Measurements from ENCODE around the gene CDH4. TPM values are rescaled to one million over a fixed set of nuclear protein-coding genes. Genes with fewer than 3 reads are reported as not detected.

Gene CDH4
- total and polyA plus RNA-seq, 3 experiments from 2014 or later = 0.22 TPM; not detected in 2

DNA sequence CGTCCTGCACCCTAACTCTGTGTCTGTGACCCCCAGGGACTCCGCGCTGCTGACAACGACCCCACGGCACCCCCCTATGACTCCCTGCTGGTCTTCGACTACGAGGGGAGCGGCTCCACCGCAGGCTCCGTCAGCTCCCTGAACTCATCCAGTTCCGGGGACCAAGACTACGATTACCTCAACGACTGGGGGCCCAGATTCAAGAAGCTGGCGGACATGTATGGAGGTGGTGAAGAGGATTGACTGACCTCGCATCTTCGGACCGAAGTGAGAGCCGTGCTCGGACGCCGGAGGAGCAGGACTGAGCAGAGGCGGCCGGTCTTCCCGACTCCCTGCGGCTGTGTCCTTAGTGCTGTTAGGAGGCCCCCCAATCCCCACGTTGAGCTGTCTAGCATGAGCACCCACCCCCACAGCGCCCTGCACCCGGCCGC lies 684.7 kb downstream of the CDH4 start:
- Mint-ChIP-seq H3K27me3 (peaks cover 2 to 13% of the 10 kb centered on the region in 2 donors), H3K9me3 (no peaks in the 10 kb centered on the region), H3K27ac (no peak overlapping the region), H3K4me3 (no peak overlapping the region), H3K36me3 (no peaks in the 10 kb centered on the region), H3K4me1 (no peaks in the 10 kb centered on the region)
- no peak overlapping the region for H3K27ac ChIP-seq (ENCODE audit: low read depth, low read length)
- H3K9me3 ChIP-seq (ENCODE audit: low read length) = no peaks in the 10 kb centered on the region
- POLR2A ChIA-PET = no interaction called here
- H3K27me3 ChIP-seq (ENCODE audit: insufficient read depth, low read length, poor library complexity, severe bottlenecking) = no peaks in the 10 kb centered on the region
- H3K4me1 ChIP-seq (ENCODE audit: insufficient read depth, low read length) = no peaks in the 10 kb centered on the region
- H3K4me3 ChIP-seq (ENCODE audit: low read length) = no peak overlapping the region
- no peaks in the 10 kb centered on the region for H3K36me3 ChIP-seq (ENCODE audit: insufficient read depth, low read length)
- no peak for DNase-seq
- CTCF ChIA-PET = no interaction called here

GRCh38 chr20:61937146-61937962 lies 685.3 kb downstream of the CDH4 start:
- no peaks in the 10 kb centered on the region for H3K4me1 ChIP-seq (ENCODE audit: insufficient read depth, low read length)
- no peaks in the 10 kb centered on the region for H3K27me3 ChIP-seq (ENCODE audit: insufficient read depth, low read length, poor library complexity, severe bottlenecking)
- no peak for DNase-seq
- H3K9me3 ChIP-seq (ENCODE audit: low read length) = no peaks in the 10 kb centered on the region
- no peak overlapping the region for H3K27ac Mint-ChIP-seq
- ChIA-PET POLR2A (no interaction called here), CTCF (no interaction called here)
- H3K4me3 ChIP-seq (ENCODE audit: low read length) = no peak overlapping the region
- no peaks in the 10 kb centered on the region for H3K36me3 Mint-ChIP-seq
- no peaks in the 10 kb centered on the region for H3K9me3 Mint-ChIP-seq
- H3K4me3 Mint-ChIP-seq = no peak overlapping the region
- no peaks in the 10 kb centered on the region for H3K36me3 ChIP-seq (ENCODE audit: insufficient read depth, low read length)
- no peaks in the 10 kb centered on the region for H3K4me1 Mint-ChIP-seq
- no peak overlapping the region for H3K27ac ChIP-seq (ENCODE audit: low read depth, low read length)
- H3K27me3 Mint-ChIP-seq = peaks cover 0 to 12% of the 10 kb centered on the region in 2 donors

GRCh38 chr20:61937963-61938838 lies 686.1 kb downstream of the CDH4 start:
- Histone ChIP-seq H3K27me3 (ENCODE audit: insufficient read depth, low read length, poor library complexity, severe bottlenecking) (no peaks in the 10 kb centered on the region), H3K27ac (ENCODE audit: low read depth, low read length) (no peak overlapping the region), H3K4me3 (ENCODE audit: low read length) (no peak overlapping the region), H3K4me1 (ENCODE audit: insufficient read depth, low read length) (no peaks in the 10 kb centered on the region), H3K36me3 (ENCODE audit: insufficient read depth, low read length) (no peaks in the 10 kb centered on the region), H3K9me3 (ENCODE audit: low read length) (no peaks in the 10 kb centered on the region)
- Mint-ChIP-seq H3K27ac (no peak overlapping the region), H3K4me1 (no peaks in the 10 kb centered on the region), H3K9me3 (no peaks in the 10 kb centered on the region), H3K27me3 (peaks cover 0 to 7% of the 10 kb centered on the region in 2 donors), H3K4me3 (no peak overlapping the region), H3K36me3 (no peaks in the 10 kb centered on the region)
- DNase-seq = no peak
- ChIA-PET POLR2A (no interaction called here), CTCF (no interaction called here)

GRCh38 chr20:61938839-61939690 lies 687.0 kb downstream of the CDH4 start:
- no peaks in the 10 kb centered on the region for H3K9me3 Mint-ChIP-seq
- H3K27ac Mint-ChIP-seq = no peak overlapping the region
- DNase-seq = no peak
- no peaks in the 10 kb centered on the region for H3K4me1 Mint-ChIP-seq
- Histone ChIP-seq H3K4me1 (ENCODE audit: insufficient read depth, low read length) (no peaks in the 10 kb centered on the region), H3K9me3 (ENCODE audit: low read length) (no peaks in the 10 kb centered on the region), H3K36me3 (ENCODE audit: insufficient read depth, low read length) (no peaks in the 10 kb centered on the region), H3K27me3 (ENCODE audit: insufficient read depth, low read length, poor library complexity, severe bottlenecking) (no peaks in the 10 kb centered on the region), H3K27ac (ENCODE audit: low read depth, low read length) (no peak overlapping the region), H3K4me3 (ENCODE audit: low read length) (no peak overlapping the region)
- no peak overlapping the region for H3K4me3 Mint-ChIP-seq
- ChIA-PET CTCF (no interaction called here), POLR2A (no interaction called here)
- H3K27me3 Mint-ChIP-seq = peaks cover 0 to 7% of the 10 kb centered on the region in 2 donors
- H3K36me3 Mint-ChIP-seq = no peaks in the 10 kb centered on the region

DNA sequence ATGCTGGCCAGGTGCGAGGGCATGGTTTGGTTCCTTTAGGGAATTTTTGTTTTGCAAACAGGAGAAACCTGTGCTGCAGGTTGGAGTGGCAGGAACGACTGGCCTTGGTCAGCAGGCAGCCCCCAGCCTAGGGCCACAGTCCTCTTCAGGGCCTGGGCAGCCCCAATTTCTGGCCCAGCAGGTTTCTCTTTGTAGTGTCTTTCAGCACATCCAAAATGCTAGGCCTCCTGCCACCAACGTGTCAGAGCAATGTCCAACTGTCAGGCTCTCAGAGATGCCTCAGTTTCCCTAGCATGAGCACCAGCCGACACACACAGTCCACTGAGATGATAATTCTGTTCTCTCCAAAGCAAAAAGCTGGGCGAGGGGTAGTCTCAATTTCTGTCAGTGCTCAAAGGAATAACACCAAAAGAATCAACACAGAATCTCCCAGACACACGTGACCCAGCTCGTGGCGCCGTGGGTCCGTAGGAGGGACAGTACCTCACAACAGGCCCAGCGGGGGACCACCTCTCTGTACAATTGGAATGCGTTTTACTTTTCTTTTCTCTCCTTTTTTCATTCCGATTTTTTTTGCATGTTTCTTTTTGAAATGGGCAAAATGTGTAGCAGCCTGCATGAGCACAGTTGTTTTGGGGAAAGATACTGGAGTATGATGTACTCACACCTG lies 687.8 kb downstream of the CDH4 start:
- CTCF ChIA-PET = no interaction called here
- DNase-seq = no peak
- H3K9me3 Mint-ChIP-seq = no peaks in the 10 kb centered on the region

GRCh38 chr20:61940491-61940890 lies 688.4 kb downstream of the CDH4 start:
- no peaks in the 10 kb centered on the region for H3K36me3 Mint-ChIP-seq
- POLR2A ChIA-PET = no interaction called here

More for the DNA sequence above, 687.8 kb downstream of the CDH4 start:
- no peaks in the 10 kb centered on the region for H3K36me3 Mint-ChIP-seq
- H3K27ac Mint-ChIP-seq = no peak overlapping the region
- Histone ChIP-seq H3K9me3 (ENCODE audit: low read length) (no peaks in the 10 kb centered on the region), H3K27ac (ENCODE audit: low read depth, low read length) (no peak overlapping the region), H3K4me1 (ENCODE audit: insufficient read depth, low read length) (no peaks in the 10 kb centered on the region), H3K4me3 (ENCODE audit: low read length) (no peak overlapping the region), H3K27me3 (ENCODE audit: insufficient read depth, low read length, poor library complexity, severe bottlenecking) (no peaks in the 10 kb centered on the region), H3K36me3 (ENCODE audit: insufficient read depth, low read length) (no peaks in the 10 kb centered on the region)
- H3K4me1 Mint-ChIP-seq = no peaks in the 10 kb centered on the region
- peaks cover 0 to 7% of the 10 kb centered on the region in 2 donors for H3K27me3 Mint-ChIP-seq
- no peak overlapping the region for H3K4me3 Mint-ChIP-seq
- POLR2A ChIA-PET = no interaction called here

DNA sequence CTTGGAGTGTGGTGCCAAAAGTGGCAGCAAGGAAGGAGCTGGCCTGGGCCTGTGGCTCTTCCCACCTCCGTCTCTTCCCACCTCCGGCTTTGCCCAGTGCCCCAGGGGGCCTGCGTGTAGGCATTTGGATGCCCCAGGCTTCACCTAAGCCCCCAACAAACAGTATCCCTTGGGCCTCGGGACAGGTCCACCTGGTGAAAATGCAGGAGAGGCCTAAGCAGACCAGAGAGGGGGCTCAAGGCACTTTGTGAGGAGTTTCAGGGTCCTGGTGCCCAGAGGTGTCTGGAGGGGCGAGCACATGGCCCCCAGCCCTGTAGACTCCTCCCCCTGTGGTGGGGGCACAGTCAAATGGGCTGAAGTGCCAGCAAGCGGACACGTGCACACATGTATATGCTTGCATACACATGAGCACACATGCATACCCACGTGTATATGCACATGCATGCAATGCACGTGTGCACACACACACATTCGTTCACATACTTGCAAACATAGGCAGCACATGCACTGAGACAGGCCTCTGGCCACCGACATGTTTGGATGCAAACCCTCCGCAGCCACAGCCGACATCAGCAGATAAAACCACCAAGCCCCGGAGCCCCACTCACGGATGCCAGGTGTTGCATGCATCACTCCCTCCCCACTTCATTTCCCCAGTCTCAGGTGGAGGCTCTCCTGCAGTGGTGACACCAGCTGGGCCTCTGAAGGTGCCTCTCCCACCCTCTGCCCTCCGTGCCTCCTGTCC lies 689.1 kb downstream of the CDH4 start:
- no peaks in the 10 kb centered on the region for H3K4me1 Mint-ChIP-seq
- Histone ChIP-seq H3K9me3 (ENCODE audit: low read length) (no peaks in the 10 kb centered on the region), H3K27me3 (ENCODE audit: insufficient read depth, low read length, poor library complexity, severe bottlenecking) (no peaks in the 10 kb centered on the region), H3K27ac (ENCODE audit: low read depth, low read length) (no peak overlapping the region), H3K36me3 (ENCODE audit: insufficient read depth, low read length) (no peaks in the 10 kb centered on the region), H3K4me3 (ENCODE audit: low read length) (no peak overlapping the region), H3K4me1 (ENCODE audit: insufficient read depth, low read length) (no peaks in the 10 kb centered on the region)
- peak overlapping the region in 1 of 8 donors; percentile 50 for H3K27ac Mint-ChIP-seq
- H3K9me3 Mint-ChIP-seq = no peaks in the 10 kb centered on the region
- H3K4me3 Mint-ChIP-seq = no peak overlapping the region
- ChIA-PET POLR2A (no interaction called here), CTCF (no interaction called here)
- H3K36me3 Mint-ChIP-seq = no peaks in the 10 kb centered on the region
- peaks cover 0 to 7% of the 10 kb centered on the region in 2 donors for H3K27me3 Mint-ChIP-seq
- no peak for DNase-seq

More at GRCh38 chr20:61940491-61940890, 688.4 kb downstream of the CDH4 start:
- Histone ChIP-seq H3K27ac (ENCODE audit: low read depth, low read length) (no peak overlapping the region), H3K4me3 (ENCODE audit: low read length) (no peak overlapping the region), H3K36me3 (ENCODE audit: insufficient read depth, low read length) (no peaks in the 10 kb centered on the region), H3K4me1 (ENCODE audit: insufficient read depth, low read length) (no peaks in the 10 kb centered on the region), H3K9me3 (ENCODE audit: low read length) (no peaks in the 10 kb centered on the region), H3K27me3 (ENCODE audit: insufficient read depth, low read length, poor library complexity, severe bottlenecking) (no peaks in the 10 kb centered on the region)
- DNase-seq = no peak
- H3K4me3 Mint-ChIP-seq = no peak overlapping the region
- H3K4me1 Mint-ChIP-seq = no peaks in the 10 kb centered on the region
- CTCF ChIA-PET = no interaction called here
- H3K9me3 Mint-ChIP-seq = no peaks in the 10 kb centered on the region
- no peak overlapping the region for H3K27ac Mint-ChIP-seq
- H3K27me3 Mint-ChIP-seq = peaks cover 0 to 7% of the 10 kb centered on the region in 2 donors
